ENCODE measurements around the gene VWA5B2. TPM values are rescaled to one million over a fixed set of nuclear protein-coding genes. Genes with fewer than 3 reads are reported as not detected.

Gene VWA5B2
- total and polyA plus RNA-seq, 9 of the 15 experiments (the other 6 are each of a cell fraction or from before 2014, with no cell fraction given): 0.04 TPM; not detected in 8

DNA sequence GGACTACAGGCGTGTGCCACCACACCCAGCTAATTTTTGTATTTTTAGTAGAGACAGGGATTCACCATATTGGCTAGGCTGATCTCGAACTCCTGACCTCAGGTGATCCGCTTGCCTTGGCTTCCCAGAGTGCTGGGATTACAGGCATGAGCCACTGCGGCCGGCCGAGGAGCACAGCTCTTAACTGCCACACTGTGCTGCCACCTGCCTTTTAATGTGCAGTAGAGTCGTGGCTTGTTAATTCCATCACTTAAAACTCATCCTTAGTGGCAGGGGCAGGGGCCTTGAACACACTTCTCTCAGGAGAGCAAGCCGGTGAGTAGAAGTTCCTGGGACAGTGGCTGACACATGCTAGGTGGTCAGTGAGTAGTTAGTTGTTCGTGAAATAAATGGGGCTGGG, 30.9 kb upstream of the VWA5B2 start (continued):
- TF ChIP-seq, protein P1, sequence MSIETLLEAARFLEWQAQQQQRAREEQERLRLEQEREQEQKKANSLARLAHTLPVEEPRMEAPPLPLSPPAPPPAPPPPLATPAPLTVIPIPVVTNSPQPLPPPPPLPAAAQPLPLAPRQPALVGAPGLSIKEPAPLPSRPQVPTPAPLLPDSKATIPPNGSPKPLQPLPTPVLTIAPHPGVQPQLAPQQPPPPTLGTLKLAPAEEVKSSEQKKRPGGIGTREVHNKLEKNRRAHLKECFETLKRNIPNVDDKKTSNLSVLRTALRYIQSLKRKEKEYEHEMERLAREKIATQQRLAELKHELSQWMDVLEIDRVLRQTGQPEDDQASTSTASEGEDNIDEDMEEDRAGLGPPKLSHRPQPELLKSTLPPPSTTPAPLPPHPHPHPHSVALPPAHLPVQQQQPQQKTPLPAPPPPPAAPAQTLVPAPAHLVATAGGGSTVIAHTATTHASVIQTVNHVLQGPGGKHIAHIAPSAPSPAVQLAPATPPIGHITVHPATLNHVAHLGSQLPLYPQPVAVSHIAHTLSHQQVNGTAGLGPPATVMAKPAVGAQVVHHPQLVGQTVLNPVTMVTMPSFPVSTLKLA (conservative IDR thresholded peaks at IDR 0.05): no peak
- TF ChIP-seq GABPB2 (CRISPR knock-in tag; conservative IDR thresholded peaks at IDR 0.05): no peak
- TF ChIP-seq HDAC6 (IDR thresholded peaks at IDR 0.05; ENCODE audit: low read depth, low read length): no peak
- TF ChIP-seq, protein P2, sequence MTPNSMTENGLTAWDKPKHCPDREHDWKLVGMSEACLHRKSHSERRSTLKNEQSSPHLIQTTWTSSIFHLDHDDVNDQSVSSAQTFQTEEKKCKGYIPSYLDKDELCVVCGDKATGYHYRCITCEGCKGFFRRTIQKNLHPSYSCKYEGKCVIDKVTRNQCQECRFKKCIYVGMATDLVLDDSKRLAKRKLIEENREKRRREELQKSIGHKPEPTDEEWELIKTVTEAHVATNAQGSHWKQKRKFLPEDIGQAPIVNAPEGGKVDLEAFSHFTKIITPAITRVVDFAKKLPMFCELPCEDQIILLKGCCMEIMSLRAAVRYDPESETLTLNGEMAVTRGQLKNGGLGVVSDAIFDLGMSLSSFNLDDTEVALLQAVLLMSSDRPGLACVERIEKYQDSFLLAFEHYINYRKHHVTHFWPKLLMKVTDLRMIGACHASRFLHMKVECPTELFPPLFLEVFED (CRISPR knock-in tag; conservative IDR thresholded peaks at IDR 0.05): no peak
- TF ChIP-seq, protein P3, sequence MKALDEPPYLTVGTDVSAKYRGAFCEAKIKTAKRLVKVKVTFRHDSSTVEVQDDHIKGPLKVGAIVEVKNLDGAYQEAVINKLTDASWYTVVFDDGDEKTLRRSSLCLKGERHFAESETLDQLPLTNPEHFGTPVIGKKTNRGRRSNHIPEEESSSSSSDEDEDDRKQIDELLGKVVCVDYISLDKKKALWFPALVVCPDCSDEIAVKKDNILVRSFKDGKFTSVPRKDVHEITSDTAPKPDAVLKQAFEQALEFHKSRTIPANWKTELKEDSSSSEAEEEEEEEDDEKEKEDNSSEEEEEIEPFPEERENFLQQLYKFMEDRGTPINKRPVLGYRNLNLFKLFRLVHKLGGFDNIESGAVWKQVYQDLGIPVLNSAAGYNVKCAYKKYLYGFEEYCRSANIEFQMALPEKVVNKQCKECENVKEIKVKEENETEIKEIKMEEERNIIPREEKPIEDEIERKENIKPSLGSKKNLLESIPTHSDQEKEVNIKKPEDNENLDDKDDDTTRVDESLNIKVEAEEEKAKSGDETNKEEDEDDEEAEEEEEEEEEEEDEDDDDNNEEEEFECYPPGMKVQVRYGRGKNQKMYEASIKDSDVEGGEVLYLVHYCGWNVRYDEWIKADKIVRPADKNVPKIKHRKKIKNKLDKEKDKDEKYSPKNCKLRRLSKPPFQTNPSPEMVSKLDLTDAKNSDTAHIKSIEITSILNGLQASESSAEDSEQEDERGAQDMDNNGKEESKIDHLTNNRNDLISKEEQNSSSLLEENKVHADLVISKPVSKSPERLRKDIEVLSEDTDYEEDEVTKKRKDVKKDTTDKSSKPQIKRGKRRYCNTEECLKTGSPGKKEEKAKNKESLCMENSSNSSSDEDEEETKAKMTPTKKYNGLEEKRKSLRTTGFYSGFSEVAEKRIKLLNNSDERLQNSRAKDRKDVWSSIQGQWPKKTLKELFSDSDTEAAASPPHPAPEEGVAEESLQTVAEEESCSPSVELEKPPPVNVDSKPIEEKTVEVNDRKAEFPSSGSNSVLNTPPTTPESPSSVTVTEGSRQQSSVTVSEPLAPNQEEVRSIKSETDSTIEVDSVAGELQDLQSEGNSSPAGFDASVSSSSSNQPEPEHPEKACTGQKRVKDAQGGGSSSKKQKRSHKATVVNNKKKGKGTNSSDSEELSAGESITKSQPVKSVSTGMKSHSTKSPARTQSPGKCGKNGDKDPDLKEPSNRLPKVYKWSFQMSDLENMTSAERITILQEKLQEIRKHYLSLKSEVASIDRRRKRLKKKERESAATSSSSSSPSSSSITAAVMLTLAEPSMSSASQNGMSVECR (CRISPR knock-in tag; IDR thresholded peaks at IDR 0.05): no peak

Data from K562 (cell line).